Transverse colon (tissue), 4 donors: ENCODE measurements around the gene OR2K2.

Experiments used
- CTCF ChIP-seq, 5 experiments: fragments of 200-600 bp in 3 of 5; fragments of 450-650 bp in 2 of 5; sonication (generic) in 3 of 5; IDR thresholded peaks; 1 replicate in 2 of 5; 2 replicates in 3 of 5; pipeline ENCODE4 v1.5.1; 2016 to 2017; ENCODE audit warnings: antibody characterized with exemption in 5 of 5, inconsistent platforms in 3 of 5, mild to moderate bottlenecking in 2 of 5, moderate library complexity in 1 of 5
- POLR2A ChIP-seq: fragments of 450-650 bp; IDR thresholded peaks from one replicate; pipeline ENCODE4 v1.6.1; 2016; ENCODE audit warnings: antibody characterized with exemption, mild to moderate bottlenecking, moderate library complexity
- POLR2AphosphoS5 ChIP-seq, 3 donors: sonication (generic); formaldehyde crosslinking; IDR thresholded peaks; one replicate each; pipeline ENCODE4 v1.6.1; 2016; ENCODE audit warnings: antibody characterized with exemption in 3 of 3

- no peak for TF ChIP-seq CTCF (IDR thresholded peaks at IDR 0.05)
- no peak for TF ChIP-seq POLR2A
- TF ChIP-seq POLR2AphosphoS5 (IDR thresholded peaks at IDR 0.05): no peak
Measured at GRCh38 chr9:111316796-111317195, 13.2 kb downstream of the OR2K2 start.
